GM18499 (cell line): ENCODE results near the gene CACNG5.

Experiments
- ATAC-seq: cut with Tn5 transposase; IDR thresholded peaks from one replicate; pipeline ENCODE4 v1.9.1; 2021; ENCODE audit warnings: moderate number of reproducible peaks; ENCODE audit not compliant: insufficient read depth, unreplicated experiment

The CACNG5 gene

GRCh38 chr17:66819466-66819865 is 15.5 kb upstream of the CACNG5 start:
- no peak for ATAC-seq

DNA sequence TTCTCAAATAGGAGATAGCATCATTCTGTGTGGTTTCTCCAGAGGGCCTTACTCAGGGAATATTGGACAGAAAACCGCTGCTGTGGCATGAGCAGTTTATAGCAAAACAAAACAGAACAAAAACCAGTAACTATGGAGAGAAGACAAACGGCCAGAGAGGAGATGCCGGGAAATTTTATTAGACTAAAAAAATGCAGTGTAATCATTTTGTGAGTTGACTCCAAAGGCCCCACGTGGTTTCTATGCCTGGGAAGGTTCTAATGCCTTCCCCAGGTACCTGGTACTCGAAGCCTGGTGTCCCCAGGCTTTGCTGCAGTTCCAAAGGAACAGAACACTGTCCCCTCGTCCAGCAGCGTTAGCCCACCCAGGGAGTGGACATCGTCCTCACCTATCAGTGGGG is 12.9 kb upstream of the CACNG5 start:
- no peak for ATAC-seq

DNA sequence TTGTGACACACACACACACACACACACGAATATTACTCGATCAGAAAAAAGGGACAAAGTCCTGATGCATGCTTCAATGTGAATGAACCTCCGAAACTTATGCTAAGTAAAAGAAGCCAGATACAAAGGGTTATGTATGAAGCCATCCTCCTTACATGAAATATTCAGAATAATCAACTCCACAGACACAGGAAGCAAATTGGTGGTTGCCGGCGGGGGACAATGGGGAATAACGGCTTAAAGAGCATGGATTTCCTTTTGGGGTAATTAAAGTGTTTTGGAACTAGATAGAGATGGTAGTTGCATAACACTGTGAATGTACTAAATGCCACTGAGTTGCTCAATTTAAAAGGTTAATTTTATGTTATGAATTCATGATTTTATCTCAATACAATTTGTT is 8.1 kb upstream of the CACNG5 start:
- no peak for ATAC-seq

DNA sequence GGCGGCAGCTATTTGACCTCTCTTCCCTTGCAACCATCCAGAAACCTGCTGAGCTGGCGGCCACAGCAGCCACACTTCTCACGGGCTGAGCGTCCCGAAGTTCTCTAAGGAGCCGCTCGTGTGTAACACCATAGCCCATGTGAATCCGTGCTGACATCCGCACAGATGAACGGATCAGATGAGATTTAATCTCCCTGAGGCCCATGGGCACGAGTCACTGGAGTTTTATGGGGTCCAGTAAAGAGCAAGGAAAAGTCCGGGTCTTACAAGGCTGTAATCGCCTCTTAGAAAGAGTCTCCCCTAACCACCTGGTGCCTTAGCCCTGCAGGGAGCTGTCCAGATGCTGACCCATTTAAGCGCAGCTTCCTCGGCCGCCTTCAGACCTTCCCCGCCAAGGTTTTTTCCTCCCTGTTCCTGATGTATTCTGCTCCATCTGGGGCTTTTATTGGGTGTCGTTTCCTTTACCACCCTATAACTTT is 5.5 kb upstream of the CACNG5 start:
- no peak for ATAC-seq

DNA sequence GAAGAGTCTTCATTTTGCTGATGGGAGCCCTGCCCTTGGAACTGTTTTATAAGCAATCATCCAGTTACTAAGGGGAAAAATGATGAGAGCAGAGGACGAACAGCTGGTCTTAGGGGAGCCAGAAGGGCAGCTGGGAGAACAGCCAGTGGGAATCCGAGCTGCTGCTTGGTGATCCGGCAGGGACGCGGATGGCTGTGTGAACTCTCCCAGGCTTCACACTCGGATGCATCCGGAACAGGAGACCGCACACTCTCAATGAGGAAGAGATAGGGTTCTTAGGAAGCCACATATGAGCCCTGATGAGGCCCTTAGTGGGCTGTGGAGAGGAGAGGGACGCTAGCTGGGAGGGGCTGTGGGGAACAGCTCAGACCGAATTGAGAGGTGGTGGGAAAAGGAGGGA is 5.0 kb upstream of the CACNG5 start:
- no peak for ATAC-seq

GRCh38 chr17:66830451-66830850 is 4.5 kb upstream of the CACNG5 start:
- no peak for ATAC-seq

DNA sequence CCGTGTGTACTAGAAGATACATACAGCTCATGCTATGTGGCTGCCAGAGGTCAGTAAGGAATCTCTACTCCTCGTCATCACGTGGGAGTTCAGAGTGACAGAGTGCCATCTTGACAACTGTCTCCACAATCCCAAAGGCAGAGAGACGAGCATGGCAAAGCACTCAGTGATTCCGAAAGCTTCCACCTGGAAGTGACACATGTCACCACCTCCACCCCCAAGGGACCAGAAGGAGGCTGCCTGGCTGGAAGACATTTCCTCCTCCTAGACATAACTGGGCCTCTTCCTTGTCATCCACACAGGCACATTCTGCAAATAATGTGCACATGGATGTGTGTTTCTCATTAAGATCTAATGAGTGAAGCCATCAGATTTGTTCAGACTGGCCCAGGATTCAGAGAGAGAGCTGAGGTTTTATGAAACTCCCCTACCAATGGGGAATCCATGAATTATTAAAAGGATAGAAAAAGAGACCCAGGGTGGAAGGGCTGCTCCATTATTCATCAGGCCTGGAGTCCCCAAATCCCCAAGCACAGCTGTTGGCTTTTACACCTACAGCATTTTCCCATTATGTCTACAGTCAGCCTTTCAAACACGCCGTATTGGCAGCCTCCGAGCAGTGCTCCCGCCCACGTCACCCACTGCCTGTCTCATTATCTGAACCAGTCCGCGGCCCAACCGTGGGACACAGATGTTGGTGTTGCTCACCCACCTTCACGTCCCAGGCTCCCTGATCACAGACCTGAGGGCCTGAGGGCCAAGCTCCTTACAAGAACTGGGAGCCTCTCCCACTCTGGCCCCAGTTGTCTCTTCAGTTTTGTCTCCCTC is 3.3 kb upstream of the CACNG5 start:
- no peak for ATAC-seq

- ATAC-seq, result no peak
These were observed 1.7 kb upstream of the CACNG5 start for GRCh38 chr17:66833201-66833600.

- ATAC-seq, result no peak
These were observed 445 bp upstream of the CACNG5 start for GRCh38 chr17:66834426-66834918.

GRCh38 chr17:66835476-66835875 is 559 bp downstream of the CACNG5 start:
- ATAC-seq, result no peak

DNA sequence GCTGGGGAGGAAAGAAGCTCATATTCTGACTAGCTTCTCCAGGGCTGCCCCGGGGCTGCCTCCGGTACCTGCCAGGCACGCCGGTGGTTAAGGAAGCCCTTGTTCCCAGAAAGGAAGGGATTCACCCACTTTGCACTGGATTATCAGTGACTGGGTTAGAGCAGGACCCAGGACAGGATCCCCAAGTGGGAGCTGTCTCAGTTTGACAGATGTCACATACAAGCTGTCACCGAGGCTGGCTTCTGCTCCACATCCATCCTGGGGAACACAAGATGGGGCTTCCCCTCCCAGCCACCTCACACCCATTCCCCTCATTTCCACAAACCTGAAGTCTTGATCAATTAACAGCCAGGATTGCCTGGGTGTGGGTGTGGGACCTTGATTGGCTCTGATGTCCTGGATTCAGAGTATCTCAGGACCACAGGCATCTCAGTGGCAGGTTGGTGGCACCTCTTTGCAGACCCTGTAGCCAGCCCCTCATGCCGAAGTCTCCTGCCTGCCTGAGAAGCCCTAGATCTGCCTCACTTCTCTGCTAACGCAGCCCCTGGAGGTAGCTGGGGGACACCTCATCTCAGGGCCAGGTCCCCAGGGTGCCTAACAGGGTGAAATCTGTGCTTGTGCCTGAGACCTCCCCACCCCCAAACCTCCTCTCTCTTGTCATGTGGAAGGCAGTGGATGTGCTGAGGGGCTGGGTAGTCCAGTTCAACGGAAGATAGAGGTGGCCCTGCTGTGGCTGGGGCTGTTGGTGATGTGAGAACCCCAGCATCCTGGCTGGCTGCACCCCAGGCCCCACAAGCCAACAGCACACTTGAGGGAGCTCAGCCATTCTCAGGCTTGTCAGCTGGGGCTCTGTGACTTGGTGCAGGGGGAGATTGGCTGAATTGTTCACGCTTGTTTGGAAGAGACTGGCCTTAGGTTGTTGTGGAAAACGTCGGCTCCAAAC is 1.4 kb downstream of the CACNG5 start:
- no peak for ATAC-seq

DNA sequence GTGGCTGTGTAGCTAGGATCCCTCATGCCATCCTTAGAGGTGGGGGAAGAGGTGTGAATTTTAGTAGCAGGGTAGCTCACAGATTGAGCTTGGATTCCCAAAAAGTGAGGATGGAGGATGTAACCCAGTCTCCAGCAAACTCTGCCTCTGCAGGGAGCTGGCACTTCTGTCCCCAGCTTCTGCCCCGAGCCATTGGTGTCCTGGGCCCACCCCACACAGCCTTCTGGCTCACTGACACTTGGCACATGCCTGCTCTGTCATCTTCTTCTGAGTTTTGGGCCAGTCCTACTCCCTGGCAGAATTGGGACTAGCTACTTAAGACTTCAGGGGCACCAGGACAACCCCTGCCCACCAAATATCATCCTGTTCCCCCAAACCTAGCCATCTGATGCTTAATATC is 2.3 kb downstream of the CACNG5 start:
- no peak for ATAC-seq

DNA sequence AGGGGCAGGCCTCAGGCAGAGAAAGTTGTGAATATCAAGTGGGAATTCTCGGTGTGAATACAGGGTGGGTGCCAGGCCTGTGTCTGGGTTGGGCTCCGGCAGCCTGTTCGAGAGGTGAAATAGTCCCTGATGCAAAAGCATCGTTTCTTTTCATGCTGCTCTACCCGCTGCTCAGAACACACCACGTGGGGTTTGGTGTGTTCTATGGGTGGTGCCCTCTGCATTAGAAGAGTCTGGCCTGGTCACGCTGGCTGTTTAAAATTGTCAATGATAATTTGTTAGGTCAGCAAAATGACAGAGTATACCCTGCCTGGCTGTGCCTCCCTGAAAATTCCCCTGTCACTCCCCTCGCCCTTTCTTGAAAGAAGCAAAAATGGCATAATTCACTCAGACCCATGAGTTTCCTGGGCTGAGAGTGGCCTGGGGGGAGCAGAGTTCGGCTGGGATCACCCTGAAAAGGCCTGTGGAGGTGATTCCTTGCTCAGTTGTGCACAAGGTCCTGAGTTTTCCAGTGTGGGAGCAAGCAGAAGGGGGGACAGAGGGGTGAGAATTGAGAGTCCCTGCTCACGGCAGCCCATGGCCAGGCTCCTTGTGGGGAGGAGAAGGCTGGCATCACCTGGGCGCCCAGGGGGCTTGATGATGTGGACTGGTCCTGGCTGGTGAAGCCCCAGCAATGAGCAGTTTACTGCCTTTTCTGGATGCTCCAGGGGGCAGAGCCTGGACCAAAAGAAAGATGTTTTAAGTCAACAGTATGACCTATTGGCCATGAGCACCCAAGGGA is 3.2 kb downstream of the CACNG5 start:
- ATAC-seq, result no peak

- ATAC-seq, result no peak
These were observed 4.7 kb downstream of the CACNG5 start for GRCh38 chr17:66839616-66840015.

DNA sequence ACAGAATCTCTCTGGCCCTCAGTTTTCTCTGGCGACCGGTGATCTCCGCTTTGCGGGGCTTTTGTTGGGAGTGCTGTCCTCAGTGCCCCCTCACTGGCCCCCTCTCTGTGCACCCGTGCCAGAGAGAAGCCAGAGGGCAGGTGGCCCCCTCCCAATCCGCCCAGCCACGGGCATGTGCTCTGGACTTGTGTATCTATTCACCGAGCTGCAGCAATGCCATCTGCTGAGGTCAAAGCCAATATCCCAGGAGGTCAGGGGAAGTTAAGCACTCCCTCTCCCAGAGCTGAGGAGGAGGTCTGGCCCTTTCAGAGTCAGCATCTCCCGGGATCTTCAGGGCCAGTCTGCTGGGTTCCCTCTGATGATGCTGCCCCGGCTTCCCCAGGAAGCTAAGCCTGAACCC is 5.1 kb downstream of the CACNG5 start:
- no peak for ATAC-seq

- ATAC-seq, result no peak
These were observed 6.4 kb downstream of the CACNG5 start for GRCh38 chr17:66841328-66841727.

GRCh38 chr17:66841744-66842143 is 6.8 kb downstream of the CACNG5 start:
- ATAC-seq, result no peak

- ATAC-seq, result no peak
These were observed 7.6 kb downstream of the CACNG5 start for GRCh38 chr17:66842505-66842904.

- ATAC-seq, result no peak
These were observed 8.0 kb downstream of the CACNG5 start for GRCh38 chr17:66842959-66843358.

DNA sequence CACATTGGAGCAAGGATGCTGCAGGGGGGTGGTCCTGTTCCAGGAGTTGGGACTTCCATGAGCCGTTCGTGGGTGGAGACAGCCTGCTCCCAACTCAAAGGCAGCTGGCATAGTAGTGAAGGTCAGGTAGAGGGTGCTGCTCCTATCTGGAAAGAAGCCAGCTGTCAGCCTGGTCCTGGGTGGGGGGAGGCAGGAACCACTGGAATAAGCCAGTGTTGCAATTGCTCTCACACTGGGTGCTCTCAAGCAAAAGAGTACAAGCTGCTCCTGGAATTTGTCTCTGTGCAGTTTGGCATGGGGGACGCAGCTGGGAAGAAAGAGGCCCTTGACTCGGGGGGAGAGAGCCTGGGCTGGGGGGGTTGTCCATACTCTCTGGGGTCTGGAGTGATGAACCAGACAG is 8.7 kb downstream of the CACNG5 start:
- no peak for ATAC-seq
